ENCODE data around the gene EPC1.

DNA sequence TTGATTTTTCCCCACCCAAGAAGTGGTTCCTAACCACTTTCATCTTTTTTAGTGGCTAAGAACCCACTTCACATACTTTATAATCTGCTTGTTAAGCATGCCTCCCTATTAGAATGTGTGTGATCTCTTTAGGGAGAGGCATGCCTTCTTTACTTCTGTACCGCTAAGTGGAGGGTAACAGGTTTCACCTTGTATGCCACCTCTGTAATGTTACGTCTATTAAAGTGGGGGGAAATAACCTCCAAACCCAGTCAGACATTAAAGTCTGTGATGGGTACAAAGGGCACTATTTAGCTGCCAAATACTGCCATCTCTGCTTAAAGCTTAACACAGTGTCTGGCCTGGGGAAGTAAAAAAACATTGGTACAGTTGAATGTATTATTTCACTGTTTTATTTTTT is 51.9 kb downstream of the EPC1 start:
- TF ChIP-seq, protein P1, sequence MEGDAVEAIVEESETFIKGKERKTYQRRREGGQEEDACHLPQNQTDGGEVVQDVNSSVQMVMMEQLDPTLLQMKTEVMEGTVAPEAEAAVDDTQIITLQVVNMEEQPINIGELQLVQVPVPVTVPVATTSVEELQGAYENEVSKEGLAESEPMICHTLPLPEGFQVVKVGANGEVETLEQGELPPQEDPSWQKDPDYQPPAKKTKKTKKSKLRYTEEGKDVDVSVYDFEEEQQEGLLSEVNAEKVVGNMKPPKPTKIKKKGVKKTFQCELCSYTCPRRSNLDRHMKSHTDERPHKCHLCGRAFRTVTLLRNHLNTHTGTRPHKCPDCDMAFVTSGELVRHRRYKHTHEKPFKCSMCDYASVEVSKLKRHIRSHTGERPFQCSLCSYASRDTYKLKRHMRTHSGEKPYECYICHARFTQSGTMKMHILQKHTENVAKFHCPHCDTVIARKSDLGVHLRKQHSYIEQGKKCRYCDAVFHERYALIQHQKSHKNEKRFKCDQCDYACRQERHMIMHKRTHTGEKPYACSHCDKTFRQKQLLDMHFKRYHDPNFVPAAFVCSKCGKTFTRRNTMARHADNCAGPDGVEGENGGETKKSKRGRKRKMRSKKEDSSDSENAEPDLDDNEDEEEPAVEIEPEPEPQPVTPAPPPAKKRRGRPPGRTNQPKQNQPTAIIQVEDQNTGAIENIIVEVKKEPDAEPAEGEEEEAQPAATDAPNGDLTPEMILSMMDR (IDR thresholded peaks at IDR 0.05; ENCODE audit: insufficient read depth, low read depth, low read length), result no peak
- no peak for TF ChIP-seq EZH2 (IDR thresholded peaks at IDR 0.05; ENCODE audit: insufficient read depth, low read length)
